GM12873 (cell line): ENCODE measurements around the gene FANK1.

Source experiments
- TF ChIP-seq, protein P1 (sequence below): IDR thresholded peaks from 2 replicates; pipeline ENCODE4 v1.5.1; 2012; ENCODE audit warnings: low read depth, mild to moderate bottlenecking, moderate library complexity, low read length, control low read depth; ENCODE audit not compliant: insufficient read depth; ENCODE audit errors: missing control alignments

The FANK1 gene

DNA sequence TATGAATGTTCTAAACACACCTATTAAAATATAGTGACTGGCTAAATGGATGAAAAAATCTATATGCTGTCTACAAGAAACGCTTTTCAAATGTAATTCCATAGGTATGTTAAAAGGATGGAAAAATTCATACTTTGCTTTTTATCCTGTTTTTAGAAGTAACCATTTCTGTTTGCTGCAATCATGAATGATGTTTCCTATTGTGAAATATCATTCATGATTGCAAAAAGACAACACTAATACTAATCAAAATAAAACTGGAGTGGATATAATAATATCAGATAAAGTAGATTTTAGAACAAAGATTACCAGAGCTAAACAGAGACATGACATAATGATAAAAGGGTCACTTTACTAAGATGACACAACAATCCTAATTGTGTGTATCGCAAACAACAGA, 138.2 kb downstream of the FANK1 start:
- TF ChIP-seq, protein P1, sequence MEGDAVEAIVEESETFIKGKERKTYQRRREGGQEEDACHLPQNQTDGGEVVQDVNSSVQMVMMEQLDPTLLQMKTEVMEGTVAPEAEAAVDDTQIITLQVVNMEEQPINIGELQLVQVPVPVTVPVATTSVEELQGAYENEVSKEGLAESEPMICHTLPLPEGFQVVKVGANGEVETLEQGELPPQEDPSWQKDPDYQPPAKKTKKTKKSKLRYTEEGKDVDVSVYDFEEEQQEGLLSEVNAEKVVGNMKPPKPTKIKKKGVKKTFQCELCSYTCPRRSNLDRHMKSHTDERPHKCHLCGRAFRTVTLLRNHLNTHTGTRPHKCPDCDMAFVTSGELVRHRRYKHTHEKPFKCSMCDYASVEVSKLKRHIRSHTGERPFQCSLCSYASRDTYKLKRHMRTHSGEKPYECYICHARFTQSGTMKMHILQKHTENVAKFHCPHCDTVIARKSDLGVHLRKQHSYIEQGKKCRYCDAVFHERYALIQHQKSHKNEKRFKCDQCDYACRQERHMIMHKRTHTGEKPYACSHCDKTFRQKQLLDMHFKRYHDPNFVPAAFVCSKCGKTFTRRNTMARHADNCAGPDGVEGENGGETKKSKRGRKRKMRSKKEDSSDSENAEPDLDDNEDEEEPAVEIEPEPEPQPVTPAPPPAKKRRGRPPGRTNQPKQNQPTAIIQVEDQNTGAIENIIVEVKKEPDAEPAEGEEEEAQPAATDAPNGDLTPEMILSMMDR = no peak

DNA sequence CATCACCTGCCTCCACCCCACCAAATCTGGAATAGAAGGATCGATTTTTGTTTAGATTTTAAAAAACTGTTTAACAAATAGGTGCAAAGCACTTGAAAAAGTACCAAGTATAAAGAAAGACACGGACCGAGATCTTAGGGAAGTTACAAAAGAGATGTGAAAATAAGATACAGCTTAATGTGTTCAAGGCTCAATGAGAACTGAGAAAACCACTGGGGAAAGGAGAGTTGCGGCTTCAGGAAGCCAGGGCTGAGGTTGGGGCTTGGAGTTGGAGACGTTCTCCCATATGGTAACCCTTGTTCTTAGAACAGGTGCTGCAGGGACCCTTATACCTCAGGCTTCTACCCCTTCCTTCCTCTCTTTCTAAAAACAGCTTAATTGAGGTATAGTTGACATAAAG, 140.2 kb downstream of the FANK1 start:
- TF ChIP-seq, protein P1 = no peak

DNA sequence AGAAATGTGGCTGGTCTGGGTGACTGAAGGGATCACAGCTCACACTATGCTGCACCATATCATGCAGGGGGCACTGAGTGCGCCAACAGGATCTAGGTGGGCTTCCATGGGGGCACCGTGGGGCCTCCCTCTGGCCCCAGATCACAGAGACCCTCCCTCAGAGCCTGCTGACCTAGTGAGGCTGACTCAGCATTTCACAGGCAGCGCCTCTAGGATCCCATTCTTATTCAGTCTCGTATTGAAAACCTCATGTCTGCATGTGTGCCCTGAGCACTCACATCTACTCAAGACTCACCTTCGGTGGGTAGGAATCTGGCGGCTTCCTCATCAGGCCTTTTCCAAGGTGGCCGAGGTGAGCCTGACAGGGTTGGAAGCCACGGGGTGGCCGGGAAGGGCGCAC, 141.6 kb downstream of the FANK1 start:
- TF ChIP-seq, protein P1 = no peak

DNA sequence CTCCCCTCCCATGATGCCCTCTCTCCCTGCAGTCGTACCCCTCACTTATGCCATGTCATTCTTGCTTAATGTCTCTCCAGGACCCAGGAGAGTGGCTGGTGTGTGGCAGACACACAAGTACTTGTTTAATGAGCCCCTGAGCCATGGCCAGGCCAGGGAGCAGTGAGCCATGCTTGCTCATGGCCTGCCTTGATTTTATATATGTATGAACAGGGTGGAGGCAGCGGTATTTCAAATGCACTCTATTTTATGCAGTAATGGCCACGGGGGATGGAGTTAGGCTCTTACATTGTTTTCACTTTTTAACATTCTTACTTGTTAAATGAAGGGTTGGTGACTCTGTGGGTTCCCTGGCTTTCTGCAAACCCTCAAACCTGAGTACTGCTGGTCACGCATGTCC, 144.8 kb downstream of the FANK1 start:
- TF ChIP-seq, protein P1 = no peak

DNA sequence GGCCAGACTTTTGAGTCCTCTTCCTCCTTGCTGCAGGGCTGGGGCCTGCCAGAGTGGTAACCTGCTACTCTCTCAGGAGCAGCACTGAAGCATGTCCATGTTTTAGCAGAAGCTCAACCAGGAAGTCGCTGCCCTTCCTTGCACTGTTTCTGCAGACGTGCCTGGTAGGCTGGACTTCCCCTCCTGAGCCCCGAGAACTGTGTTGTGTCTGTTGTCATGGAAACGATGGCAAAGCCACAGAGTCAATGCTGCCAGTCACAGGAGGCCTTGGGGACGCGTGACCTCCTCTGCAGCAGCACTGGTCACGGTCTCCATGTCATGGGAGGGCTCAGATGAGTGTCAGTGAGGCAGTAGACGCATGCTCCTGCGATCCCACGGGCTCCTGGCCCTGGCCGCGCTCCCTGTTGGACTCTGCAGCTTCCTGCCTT, 145.5 kb downstream of the FANK1 start:
- TF ChIP-seq, protein P1 = no peak

DNA sequence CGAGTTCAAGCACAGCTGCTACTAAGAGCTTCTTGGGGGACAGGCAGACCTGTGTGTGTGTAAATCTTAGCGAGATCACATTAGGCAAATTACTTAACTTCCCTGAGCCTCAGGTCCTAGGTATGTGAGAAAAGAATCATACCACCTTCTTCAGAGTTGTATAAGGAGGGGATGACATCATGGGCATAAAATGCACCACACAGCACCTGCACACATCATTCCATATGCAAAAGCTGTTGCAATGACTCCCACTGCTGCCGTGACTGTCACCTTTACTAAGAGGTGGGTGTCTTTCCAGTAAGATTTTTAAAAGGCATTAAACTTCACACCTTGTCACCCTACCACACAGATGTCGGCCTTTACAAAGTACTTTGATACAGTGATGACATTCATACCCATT, 146.0 kb downstream of the FANK1 start:
- TF ChIP-seq, protein P1 = no peak

DNA sequence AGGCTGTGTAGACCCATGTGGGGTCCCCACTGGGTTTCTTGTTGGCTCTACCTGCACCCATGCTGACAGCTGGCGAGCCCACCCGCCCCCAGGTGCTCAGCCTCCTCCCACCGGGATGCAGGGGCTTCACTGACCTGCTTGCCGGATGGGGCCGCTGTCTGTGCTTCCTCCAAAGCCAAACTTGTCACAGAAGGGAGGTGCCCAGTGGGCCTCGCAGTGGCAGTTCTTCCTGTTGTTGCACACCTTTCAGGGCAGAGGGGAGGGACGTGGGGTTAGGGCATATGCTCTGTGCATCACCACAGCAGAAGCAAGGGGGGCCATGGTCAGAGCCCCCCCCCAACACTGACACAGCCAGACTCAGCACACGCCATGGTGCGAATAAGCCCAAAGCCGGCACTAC, 146.5 kb downstream of the FANK1 start:
- TF ChIP-seq, protein P1 = no peak
